HFFc6 (cell line): ENCODE measurements around the gene CLEC10A. TPM values are rescaled to one million over a fixed set of nuclear protein-coding genes. Genes with fewer than 3 reads are reported as not detected.
"Not testable (repeated sequence)": the region's sequence is repeated elsewhere in the genome, so short reads cannot be mapped to it uniquely, and the experiment has no call there.

ENCODE experiments used
- DNase-seq: peaks from one replicate; pipeline ENCODE4 v3.0.0-alpha.2; 2018
- H3K27ac Mint-ChIP-seq: 2 replicates; pipeline ENCODE4 v1.8.0; 2020; ENCODE audit warnings: mild to moderate bottlenecking, mixed read lengths
- H3K27me3 Mint-ChIP-seq: 2 replicates; pipeline ENCODE4 v1.8.0; 2021; ENCODE audit warnings: mild to moderate bottlenecking, moderate library complexity, mixed read lengths; ENCODE audit not compliant: insufficient read depth
- H3K36me3 Mint-ChIP-seq: 2 replicates; pipeline ENCODE4 v1.8.0; 2021; ENCODE audit warnings: low read depth, mixed read lengths
- H3K4me1 Mint-ChIP-seq: 2 replicates; pipeline ENCODE4 v1.8.0; 2020; ENCODE audit warnings: low read depth, mixed read lengths
- H3K4me3 Mint-ChIP-seq: 2 replicates; pipeline ENCODE4 v1.8.0; 2020; ENCODE audit warnings: mild to moderate bottlenecking, moderate library complexity, mixed read lengths
- H3K9me3 Mint-ChIP-seq: 2 replicates; pipeline ENCODE4 v1.8.0; 2020; ENCODE audit warnings: mild to moderate bottlenecking, mixed read lengths
- total RNA-seq, 6 experiments: library from RNA; stranded (reverse); fragmentation: NEBNext Ultra II Directional; extraction: Animal tissue kit (Norgen Biotek cat#: 25700); gene quantifications; 2 replicates in 1 of 6; 3 replicates in 5 of 6; pipeline ENCODE4 v1.2.3, GENCODE V29; 2021
- TF ChIP-seq, protein P1 (sequence below): fragments of 200-600 bp; sonication (generic); IDR thresholded peaks from 2 replicates; pipeline ENCODE4 v1.5.0; 2021; ENCODE audit warnings: antibody characterized with exemption, mild to moderate bottlenecking

CLEC10A gene
- total RNA-seq, 6 experiments from 2014 or later, result not detected

- H3K9me3 Mint-ChIP-seq, result no peaks in the 10 kb centered on the region
- peaks cover 27% of the 10 kb centered on the region for H3K27me3 Mint-ChIP-seq
- H3K4me3 Mint-ChIP-seq, result no peak overlapping the region
- no peaks in the 10 kb centered on the region for H3K4me1 Mint-ChIP-seq
- DNase-seq, result no peak
- TF ChIP-seq, protein P1, sequence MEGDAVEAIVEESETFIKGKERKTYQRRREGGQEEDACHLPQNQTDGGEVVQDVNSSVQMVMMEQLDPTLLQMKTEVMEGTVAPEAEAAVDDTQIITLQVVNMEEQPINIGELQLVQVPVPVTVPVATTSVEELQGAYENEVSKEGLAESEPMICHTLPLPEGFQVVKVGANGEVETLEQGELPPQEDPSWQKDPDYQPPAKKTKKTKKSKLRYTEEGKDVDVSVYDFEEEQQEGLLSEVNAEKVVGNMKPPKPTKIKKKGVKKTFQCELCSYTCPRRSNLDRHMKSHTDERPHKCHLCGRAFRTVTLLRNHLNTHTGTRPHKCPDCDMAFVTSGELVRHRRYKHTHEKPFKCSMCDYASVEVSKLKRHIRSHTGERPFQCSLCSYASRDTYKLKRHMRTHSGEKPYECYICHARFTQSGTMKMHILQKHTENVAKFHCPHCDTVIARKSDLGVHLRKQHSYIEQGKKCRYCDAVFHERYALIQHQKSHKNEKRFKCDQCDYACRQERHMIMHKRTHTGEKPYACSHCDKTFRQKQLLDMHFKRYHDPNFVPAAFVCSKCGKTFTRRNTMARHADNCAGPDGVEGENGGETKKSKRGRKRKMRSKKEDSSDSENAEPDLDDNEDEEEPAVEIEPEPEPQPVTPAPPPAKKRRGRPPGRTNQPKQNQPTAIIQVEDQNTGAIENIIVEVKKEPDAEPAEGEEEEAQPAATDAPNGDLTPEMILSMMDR, result no peak
- no peak overlapping the region for H3K27ac Mint-ChIP-seq
- H3K36me3 Mint-ChIP-seq, result no peaks in the 10 kb centered on the region
These were observed 22.4 kb upstream of the CLEC10A start for GRCh38 chr17:7102421-7102820.

DNA sequence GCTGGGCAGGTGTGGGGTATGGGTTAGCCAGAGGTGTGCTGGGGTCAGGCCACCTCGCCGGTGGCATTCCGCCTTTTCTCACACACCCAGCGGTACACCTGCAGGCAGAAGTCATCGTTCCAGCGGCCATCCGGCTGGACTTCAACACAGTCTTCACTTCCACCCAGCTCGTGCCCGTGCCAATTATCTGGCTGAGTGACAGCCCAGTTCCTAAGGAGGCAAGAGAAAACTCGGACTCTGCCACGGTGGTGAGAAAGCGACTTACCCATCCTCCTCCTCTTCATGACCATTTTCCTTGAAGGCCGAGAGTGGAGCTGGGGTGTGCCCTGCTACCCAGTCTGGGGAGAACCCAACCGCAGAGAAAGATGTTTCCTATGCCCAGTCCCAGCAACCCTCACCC lies 21.5 kb upstream of the CLEC10A start:
- H3K27me3 Mint-ChIP-seq, result peaks cover 27% of the 10 kb centered on the region
- DNase-seq, result no peak
- no peaks in the 10 kb centered on the region for H3K4me1 Mint-ChIP-seq
- H3K4me3 Mint-ChIP-seq, result no peak overlapping the region
- TF ChIP-seq, protein P1, result no peak
- no peak overlapping the region for H3K27ac Mint-ChIP-seq
- H3K36me3 Mint-ChIP-seq, result no peaks in the 10 kb centered on the region
- no peaks in the 10 kb centered on the region for H3K9me3 Mint-ChIP-seq

- not testable (repeated sequence) for DNase-seq, H3K27ac Mint-ChIP-seq, H3K9me3 Mint-ChIP-seq, H3K4me3 Mint-ChIP-seq, H3K4me1 Mint-ChIP-seq, H3K36me3 Mint-ChIP-seq
- H3K27me3 Mint-ChIP-seq, result peaks cover 26% of the 10 kb centered on the region
These were observed 20.8 kb upstream of the CLEC10A start for GRCh38 chr17:7100641-7101379.

GRCh38 chr17:7098802-7099459 lies 18.9 kb upstream of the CLEC10A start:
- H3K4me1 Mint-ChIP-seq, result no peaks in the 10 kb centered on the region
- no peak overlapping the region for H3K4me3 Mint-ChIP-seq
- no peak overlapping the region for H3K27ac Mint-ChIP-seq
- peaks cover 37% of the 10 kb centered on the region for H3K27me3 Mint-ChIP-seq
- no peaks in the 10 kb centered on the region for H3K9me3 Mint-ChIP-seq
- no peak for DNase-seq
- H3K36me3 Mint-ChIP-seq, result no peaks in the 10 kb centered on the region
- TF ChIP-seq, protein P1, result no peak

GRCh38 chr17:7097940-7098339 lies 17.9 kb upstream of the CLEC10A start:
- TF ChIP-seq, protein P1, result no peak
- no peaks in the 10 kb centered on the region for H3K36me3 Mint-ChIP-seq
- peaks cover 33% of the 10 kb centered on the region for H3K27me3 Mint-ChIP-seq
- no peak overlapping the region for H3K4me3 Mint-ChIP-seq
- DNase-seq, result peak; percentile 3
- no peaks in the 10 kb centered on the region for H3K4me1 Mint-ChIP-seq
- no peak overlapping the region for H3K27ac Mint-ChIP-seq
- no peaks in the 10 kb centered on the region for H3K9me3 Mint-ChIP-seq

DNA sequence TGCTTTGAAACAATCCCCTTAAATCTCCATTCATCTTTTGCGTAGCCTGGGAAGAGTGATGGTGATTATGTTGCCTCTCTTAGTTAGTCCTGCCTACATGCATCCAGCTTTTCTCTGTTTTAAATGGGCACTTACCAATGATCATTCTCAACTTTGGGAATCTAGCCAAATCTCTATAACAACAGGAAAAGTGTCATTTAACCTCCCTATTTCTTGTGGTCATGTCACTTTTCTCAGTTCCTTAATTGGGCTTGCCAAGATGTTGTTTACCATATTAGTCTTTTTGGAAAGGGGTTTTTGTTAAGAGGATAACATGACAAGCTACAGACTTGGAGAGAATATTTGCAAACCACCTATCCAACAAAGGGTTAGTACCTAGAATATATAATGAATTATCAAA lies 15.6 kb upstream of the CLEC10A start:
- H3K4me3 Mint-ChIP-seq, result no peak overlapping the region
- H3K27me3 Mint-ChIP-seq, result peaks cover 24% of the 10 kb centered on the region
- TF ChIP-seq, protein P1, result no peak
- H3K9me3 Mint-ChIP-seq, result no peaks in the 10 kb centered on the region
- DNase-seq, result no peak
- H3K36me3 Mint-ChIP-seq, result no peaks in the 10 kb centered on the region
- H3K4me1 Mint-ChIP-seq, result no peaks in the 10 kb centered on the region
- H3K27ac Mint-ChIP-seq, result no peak overlapping the region
